Osteoblast (primary cell): ENCODE data around the gene SSPN. TPM values are rescaled to one million over a fixed set of nuclear protein-coding genes. Genes with fewer than 3 reads are reported as not detected.

Experiments
- DNase-seq: peaks from one replicate; pipeline ENCODE4 v3.0.0; 2011; ENCODE audit warnings: low spot score, mixed read lengths; ENCODE audit not compliant: insufficient read length; ENCODE audit errors: missing footprints
- H2AFZ ChIP-seq: 2 replicates; pipeline ENCODE4 v1.6.0; 2011; ENCODE audit warnings: mild to moderate bottlenecking, low read length
- H3K27ac ChIP-seq: 2 replicates; pipeline ENCODE4 v1.5.1; 2011; ENCODE audit warnings: mild to moderate bottlenecking, low read depth, low read length, moderate library complexity
- H3K27me3 ChIP-seq: 2 replicates; pipeline ENCODE4 v1.6.0; 2012; ENCODE audit warnings: mild to moderate bottlenecking, control low read depth, inconsistent platforms, low read length, moderate library complexity; ENCODE audit not compliant: insufficient read depth
- H3K36me3 ChIP-seq: 2 replicates; pipeline ENCODE4 v1.5.1; 2011; ENCODE audit warnings: mild to moderate bottlenecking, low read length, control low read depth, moderate library complexity; ENCODE audit not compliant: insufficient read depth
- H3K4me1 ChIP-seq: 2 replicates; pipeline ENCODE4 v1.5.1; 2011; ENCODE audit warnings: mild to moderate bottlenecking, low read length, control low read depth, moderate library complexity; ENCODE audit not compliant: insufficient read depth
- H3K4me2 ChIP-seq: 2 replicates; pipeline ENCODE4 v1.6.0; 2011; ENCODE audit warnings: mild to moderate bottlenecking, low read length; ENCODE audit not compliant: insufficient read depth
- H3K4me3 ChIP-seq: fragments of 200-600 bp; sonication (generic); 3 replicates; pipeline ENCODE4 v1.5.1; 2012; ENCODE audit warnings: mild to moderate bottlenecking, low read length, inconsistent platforms; ENCODE audit not compliant: insufficient read depth
- H3K79me2 ChIP-seq: 2 replicates; pipeline ENCODE4 v1.6.0; 2012; ENCODE audit warnings: mild to moderate bottlenecking, low read length, control low read depth, inconsistent platforms; ENCODE audit not compliant: insufficient read depth
- H3K9me3 ChIP-seq: 2 replicates; pipeline ENCODE4 v1.5.1; 2011; ENCODE audit warnings: low read depth, low read length, control low read depth
- H4K20me1 ChIP-seq: 2 replicates; pipeline ENCODE4 v1.6.0; 2012; ENCODE audit warnings: mild to moderate bottlenecking, low read length, control low read depth; ENCODE audit not compliant: insufficient read depth
- CTCF ChIP-seq: IDR thresholded peaks from 2 replicates; pipeline ENCODE4 v1.5.1; 2011; ENCODE audit warnings: mild to moderate bottlenecking, low read depth, low read length, moderate library complexity; ENCODE audit errors: extremely low read depth
- total RNA-seq: library from RNA; depleted of rRNA; stranded (reverse); fragments of >200 nt; gene quantifications from 2 replicates; pipeline ENCODE4 v1.2.3, GENCODE V29; 2012

Gene SSPN
- total RNA-seq, 1 donor = 9.8 TPM

GRCh38 chr12:26298785-26299621, 103.6 kb downstream of the SSPN start:
- peak overlapping the region; percentile 87 for H3K27ac ChIP-seq
- no peaks in the 10 kb centered on the region for H3K27me3 ChIP-seq
- no peaks in the 10 kb centered on the region for H4K20me1 ChIP-seq
- H3K36me3 ChIP-seq = no peaks in the 10 kb centered on the region
- H3K4me3 ChIP-seq = peak overlapping the region; percentile 68
- peak overlapping the region; percentile 84 for H3K4me2 ChIP-seq
- peaks cover 13% of the 10 kb centered on the region for H3K4me1 ChIP-seq
- peak overlapping the region; percentile 83 for H2AFZ ChIP-seq
- H3K9me3 ChIP-seq = no peaks in the 10 kb centered on the region
- H3K79me2 ChIP-seq = no peaks in the 10 kb centered on the region
- DNase-seq = peak; percentile 73
- TF ChIP-seq CTCF = peak; percentile 41

- Histone ChIP-seq H3K79me2 (no peaks in the 10 kb centered on the region), H2AFZ (no peak overlapping the region), H3K27me3 (no peaks in the 10 kb centered on the region), H3K4me3 (no peak overlapping the region), H3K27ac (no peak overlapping the region), H4K20me1 (no peaks in the 10 kb centered on the region), H3K36me3 (no peaks in the 10 kb centered on the region), H3K4me1 (peaks cover 13% of the 10 kb centered on the region), H3K9me3 (no peaks in the 10 kb centered on the region), H3K4me2 (peak overlapping the region; percentile 84)
- DNase-seq = no peak
- no peak for TF ChIP-seq CTCF
These were observed 104.4 kb downstream of the SSPN start for GRCh38 chr12:26299751-26300150.

Other genes with a start within 250 kb of the SSPN start
- 84.3 and 97.4 TPM in 2 replicates for gene RASSF8, start 236.9 kb upstream of the SSPN start, total RNA-seq
- gene BHLHE41, start 70.5 kb upstream of the SSPN start, total RNA-seq = 4.3 and 4.7 TPM in 2 replicates